OCI-M2 (cell line): ENCODE data around the gene PDK3.

Experiments used
- DNase-seq: peaks from one replicate; lab custom pipeline; 2025; ENCODE audit not compliant: unreplicated experiment; lab: John Stamatoyannopoulos, UW

The PDK3 gene

DNA sequence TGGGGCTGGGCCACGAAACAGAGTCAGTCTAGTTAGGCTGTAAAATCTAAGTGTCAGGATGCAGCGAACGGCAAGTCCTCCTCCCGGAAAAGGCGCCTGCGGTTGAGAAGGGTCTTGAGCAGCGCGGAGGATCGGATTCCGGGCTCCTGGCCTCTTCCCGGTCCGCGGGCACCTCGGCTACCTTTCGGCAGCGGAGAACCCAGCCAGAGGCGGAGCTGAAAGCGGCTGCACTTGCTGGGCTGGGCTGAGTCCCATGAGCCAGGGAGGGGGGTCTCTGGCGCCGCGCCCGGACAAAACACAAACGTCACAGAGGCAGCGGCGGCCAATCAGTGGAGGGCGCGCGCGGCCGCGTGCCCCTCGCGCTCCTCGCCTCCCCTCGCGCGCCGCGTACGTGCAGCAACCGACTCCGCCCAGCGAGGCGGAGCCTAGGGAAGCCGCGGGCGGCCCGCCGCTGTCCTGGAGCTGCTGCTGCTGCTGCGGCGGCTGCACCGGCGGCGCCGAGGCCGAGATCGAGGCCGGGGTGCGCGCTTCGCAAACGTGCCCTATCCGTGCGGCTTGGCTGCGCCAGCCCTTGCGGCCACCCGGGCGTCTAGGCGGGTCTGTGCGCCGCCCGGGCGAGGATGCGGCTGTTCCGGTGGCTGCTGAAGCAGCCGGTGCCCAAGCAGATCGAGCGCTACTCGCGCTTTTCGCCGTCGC, at the start of gene PDK3:
Gene PDK3, plus strand, starts transcription at position 451 of the 696 bp plus-strand sequence. Its CDS starts 170 bp downstream, at position 621.
- no peak for DNase-seq

DNA sequence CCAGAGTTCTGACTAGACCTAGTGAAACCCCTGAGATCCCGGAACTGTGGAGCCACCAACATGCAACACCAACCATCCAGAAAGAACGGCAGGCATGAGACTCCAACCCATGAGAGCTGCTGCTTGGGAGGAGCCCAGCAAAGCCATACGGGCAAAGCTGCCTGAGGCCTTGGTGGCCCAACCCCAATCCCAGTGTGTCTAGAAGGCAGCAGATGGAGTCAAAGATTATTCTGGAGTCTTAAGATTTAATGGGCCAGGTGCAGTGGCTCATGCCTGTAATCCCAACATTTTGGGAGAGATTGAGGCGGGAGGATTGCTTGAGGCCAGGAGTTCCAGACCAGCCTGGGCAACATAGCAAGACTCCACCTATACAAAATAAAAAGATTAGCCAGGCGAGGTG, 49.2 kb upstream of the PDK3 start:
- no peak for DNase-seq

DNA sequence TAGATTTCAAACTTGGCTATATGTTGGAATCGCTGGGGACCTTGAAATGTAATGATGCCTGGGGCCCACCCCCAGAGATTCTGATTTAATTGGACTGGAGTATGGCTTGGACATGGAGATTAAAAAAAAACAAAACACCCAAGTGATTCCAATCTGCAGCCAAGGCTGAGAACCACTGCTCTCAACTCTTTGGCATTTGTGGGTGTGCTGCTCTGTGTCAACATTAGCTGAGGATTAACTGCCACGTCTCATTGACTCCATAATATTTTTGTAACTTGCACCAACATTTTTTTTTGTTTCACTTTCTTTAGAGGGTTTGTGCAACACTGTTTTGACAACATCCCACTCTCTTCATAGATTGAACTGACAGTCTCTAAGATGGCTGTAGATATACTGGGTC, 41.1 kb upstream of the PDK3 start:
- DNase-seq = no peak

DNA sequence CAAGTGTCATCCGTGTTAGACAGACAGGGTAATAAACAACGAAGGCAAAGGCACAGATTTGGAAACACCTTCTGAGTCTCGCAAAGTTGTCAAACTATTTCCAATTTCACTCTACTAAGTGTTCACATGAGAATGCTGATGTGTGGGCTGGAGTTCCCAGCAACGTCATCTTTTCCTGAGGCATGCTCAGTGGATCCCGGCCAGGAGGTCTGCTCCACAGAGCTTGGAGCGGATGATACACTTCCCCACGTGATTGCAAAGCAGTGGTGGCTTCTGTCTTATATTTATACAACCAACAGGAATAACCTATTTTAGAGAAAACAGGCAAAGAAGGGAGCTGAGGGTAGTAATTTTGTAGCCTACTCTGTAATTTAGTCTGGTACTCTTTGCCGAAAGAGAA, 40.1 kb upstream of the PDK3 start:
- no peak for DNase-seq

DNA sequence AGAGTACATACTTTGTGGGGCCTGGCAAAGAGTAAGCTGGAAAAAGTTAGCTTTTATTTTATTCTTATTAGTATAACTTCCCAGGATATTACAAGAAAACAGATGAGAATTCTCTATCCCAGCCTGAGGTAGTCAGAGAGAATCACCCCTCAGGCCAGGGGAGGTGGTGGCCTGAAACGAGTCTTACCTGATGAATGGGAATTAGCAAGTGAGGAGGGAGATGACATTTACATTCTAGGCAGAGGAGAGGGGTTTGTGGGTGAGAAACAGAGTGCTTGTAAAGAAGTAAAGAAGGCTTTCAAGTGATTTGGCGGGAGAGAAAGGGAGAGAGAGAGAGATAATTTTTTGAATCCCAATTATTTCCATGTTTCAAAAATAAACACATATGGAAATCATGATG, 39.3 kb upstream of the PDK3 start:
- no peak for DNase-seq

DNA sequence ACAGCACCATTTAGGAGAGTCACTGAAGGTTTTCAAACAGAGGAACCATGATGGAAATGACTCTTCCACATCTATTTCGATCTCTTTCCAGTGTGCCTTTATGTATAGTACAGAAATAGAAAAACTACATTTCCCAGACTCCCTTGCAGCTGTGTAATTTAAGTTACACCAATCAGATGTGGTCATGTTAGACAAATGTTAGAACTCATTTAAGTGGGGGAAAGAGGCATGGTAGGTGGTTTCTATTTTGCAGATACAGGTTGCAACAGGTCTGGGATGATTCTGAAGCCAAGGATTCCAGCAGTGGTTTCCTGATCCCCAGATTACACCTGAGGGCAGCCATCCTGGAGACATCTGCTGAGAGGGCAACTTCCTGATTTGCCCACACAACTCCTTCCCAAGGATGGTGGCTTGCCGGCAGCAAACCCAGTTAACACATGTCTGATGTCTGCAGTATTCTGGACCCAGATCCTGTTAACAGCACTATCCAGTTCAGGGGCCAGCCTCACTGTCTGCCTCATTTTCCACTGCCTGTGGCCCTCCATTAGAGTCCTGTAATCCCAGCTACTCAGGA, 38.7 kb upstream of the PDK3 start:
- no peak for DNase-seq

DNA sequence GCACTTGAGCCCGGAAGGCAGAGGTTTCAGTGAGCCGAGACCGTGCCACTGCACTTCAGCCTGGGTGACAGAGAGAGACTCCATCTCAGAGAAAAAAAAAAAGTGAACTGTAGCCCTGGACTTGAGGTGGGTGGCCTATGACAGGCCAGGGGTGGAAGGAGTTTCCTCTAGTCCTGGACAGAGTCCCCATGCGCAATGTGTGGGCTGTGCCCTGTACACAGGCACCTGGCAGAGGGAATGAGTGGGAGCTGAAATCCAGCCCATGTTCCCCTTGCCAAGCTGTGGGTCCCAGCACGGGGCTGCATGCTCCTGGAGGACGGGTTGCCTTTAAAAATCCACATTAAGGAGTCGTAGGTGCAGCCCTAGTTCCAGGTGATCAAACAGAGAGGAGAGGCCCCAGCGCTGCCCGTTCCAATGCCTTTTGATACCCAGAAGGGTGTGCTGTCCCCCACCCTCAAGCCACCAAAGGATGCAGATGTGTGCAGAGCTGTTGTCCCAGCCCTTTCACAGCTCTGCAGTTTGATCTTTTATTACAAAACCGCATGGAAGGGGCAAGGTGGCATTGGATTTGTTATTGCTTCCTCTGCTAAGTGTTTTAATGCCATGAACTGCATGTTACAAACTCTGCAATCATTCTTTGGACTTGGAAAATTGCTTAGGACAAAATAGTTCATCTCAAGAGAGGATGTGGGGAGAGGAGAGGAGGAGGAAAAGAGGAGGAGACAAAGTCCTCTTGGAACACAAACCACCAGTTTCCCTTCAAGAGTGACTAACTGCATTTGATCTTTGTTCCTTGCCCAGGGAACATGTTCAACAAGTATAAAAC, 38.0 kb upstream of the PDK3 start:
- no peak for DNase-seq

DNA sequence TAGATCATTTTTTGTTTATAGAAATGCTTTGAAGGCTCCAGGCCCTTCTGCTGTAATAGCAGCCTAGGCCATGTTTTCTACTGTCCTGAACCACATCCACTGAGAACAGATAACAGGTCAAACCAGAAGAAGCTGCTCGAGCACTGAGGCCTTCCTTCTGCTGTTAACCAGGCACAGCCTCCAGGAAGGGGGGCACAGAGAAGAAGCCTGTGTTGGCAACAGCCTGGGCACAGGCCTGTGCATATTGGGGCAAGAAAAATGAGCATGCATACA, 37.4 kb upstream of the PDK3 start:
- no peak for DNase-seq

DNA sequence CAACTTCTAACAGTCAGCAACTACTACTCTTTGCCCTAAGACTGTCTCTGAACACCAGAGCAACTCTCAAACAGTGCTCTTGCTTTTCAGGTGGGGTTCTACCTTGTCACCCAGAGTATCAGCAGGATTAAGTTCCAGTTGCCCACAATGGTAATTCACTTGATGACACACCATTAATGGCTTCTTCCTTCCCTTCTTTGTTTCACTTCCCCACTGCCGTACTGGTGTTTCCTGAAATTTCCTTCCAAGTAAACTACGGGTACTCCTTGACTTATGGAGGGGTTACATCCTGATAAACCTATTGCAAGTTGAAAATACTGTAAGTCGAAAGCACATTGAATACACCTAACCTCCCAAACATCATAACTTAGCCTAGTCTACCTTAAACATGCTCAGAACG, 36.6 kb upstream of the PDK3 start:
- DNase-seq = no peak

DNA sequence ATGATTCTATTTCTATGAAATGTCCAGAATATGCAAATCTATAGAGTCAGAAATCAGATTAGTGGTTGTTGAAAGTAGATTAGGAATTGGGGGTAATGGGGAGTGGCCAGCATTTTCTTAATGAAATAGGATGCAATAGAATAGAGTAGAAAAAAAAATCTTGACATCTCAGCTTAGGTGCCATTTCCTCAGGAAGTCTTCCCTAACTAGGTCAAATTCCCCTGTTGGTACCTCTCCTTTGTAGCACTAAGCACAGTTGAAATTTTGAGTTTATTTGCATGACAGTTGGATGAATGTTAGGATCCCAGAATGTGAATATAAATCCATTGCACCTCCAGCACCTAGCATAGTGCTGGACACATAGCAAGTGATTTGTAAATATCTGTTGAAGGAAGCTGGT, 30.0 kb upstream of the PDK3 start:
- DNase-seq = no peak

DNA sequence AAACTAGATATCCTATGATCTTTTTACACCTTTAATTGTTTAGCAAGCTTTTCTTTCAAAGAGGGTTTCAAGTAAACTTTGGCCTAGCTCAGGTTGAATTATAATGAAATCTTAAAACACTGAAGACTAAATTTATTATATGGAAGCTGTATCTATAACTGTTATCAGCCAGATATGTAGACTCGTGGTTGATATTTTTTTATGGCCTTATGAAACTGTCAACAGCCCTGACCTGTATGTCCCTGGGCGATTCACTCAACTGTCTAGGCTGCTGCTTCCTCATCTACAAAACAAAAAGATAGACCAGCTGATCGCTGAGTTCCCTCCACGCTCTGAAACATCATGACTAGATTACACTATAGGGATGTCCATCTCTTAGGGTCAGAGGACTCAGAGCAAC, 21.2 kb upstream of the PDK3 start:
- DNase-seq = no peak

DNA sequence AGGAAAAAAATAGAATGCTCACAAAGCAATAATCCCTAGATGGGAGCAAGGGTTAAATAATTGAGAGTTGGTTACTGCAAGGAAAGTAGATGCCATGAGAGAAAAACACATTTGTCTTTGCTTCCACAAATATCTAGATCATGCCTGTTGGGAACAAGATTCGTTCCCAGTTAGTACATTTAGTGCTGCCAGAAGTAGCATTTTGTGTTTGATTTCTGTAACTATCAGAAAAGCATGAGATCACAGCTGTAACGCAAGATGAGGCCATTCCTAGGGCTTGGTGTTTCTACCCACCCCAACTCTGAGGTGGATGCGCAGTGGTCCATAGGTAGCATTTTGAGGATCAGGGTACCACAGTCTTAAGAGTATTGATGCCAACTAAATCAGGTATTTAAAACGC, 20.4 kb upstream of the PDK3 start:
- no peak for DNase-seq

DNA sequence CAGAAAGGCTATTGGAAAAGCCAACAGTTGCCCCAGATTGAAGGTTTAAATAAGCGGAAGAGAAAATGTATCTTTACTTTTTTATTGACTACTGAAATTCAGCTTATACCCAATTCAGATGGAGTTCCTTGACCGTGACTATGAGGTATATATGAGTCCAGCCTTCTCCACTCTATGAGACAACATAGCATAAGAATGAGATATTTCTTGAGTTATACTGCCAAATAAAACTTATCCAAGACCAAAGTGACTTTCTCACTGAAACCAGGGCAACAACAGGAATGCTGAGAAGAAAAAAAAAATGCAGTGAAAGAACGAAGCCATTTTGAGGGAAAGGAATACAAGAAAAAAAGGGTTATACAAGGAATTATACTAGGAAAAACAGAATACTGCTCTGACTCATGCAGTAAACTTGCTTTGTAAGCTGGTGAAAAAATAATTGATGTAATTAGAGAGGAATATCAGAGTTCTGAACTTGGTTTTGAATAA, 16.3 kb upstream of the PDK3 start:
- DNase-seq = no peak

DNA sequence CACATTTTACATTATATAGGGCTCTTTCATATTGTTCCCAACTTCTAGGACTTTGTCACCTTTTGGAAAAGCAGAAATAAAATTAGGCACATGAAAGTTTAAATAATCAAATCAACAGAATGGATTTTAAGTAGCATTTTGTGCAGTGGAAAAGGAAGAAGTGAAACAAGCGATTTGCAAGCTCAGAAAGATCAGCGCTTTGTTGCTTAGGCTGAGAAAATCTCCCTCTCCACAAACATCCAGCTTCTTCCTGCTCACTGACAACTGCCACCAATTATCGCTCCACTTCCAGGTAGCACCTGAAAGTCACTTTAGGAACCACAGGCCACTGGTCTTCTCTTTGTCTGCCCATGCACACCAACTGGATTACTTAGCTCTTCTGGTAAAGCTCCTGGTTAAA, 2.0 kb upstream of the PDK3 start:
- no peak for DNase-seq

DNA sequence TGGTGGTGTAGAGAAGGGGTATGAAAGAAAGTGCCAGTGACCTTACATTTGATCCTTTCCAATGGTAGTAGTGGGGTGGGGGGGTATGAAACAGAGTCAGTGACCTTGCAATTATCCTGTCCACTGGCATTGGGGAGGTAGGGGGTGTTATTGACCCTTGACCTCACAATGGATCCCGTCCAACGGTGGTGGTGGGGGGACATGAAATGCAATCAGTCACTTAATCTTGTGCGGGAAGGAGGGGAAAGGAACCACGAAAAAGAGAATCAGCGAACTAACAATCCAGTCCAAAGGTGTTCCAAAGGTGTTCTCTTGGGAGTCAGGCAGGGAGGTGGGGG, 619 bp upstream of the PDK3 start:
- DNase-seq = no peak

DNA sequence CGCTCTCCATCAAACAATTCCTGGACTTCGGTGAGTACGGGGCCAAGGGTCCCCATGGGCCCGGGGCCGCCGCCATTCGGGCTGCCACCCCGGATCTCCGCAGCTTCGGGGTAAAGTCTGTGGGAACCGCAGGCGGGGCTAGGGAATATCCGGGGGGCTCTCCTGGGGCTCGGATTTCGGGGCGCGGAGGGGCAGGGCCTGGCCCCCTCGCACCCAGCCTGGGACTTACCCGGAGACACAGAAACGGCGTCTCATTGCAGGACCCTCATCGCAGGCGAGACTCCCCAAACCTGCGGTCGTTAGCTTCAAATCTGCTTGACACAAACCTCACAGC, 413 bp downstream of the PDK3 start:
- DNase-seq = no peak

DNA sequence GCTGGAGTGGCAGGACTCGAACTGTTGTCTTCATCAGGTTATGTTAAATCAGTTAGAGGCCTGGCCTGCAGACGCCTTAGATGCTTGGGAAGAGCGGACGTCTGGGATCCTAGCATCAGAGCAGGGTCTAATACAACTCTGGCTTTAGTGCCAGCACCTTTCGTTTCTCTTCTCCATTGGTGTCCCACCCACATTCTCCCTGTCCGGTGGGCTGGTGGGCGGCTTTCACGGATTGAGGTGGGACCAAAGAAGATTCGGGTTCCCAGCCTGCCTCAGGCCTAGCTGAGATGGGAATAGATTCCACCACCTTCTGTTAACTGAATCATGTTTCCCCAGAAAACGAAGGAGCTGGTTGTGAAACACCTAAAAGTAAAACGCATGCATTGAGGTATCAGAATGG, 939 bp downstream of the PDK3 start:
- DNase-seq = no peak

DNA sequence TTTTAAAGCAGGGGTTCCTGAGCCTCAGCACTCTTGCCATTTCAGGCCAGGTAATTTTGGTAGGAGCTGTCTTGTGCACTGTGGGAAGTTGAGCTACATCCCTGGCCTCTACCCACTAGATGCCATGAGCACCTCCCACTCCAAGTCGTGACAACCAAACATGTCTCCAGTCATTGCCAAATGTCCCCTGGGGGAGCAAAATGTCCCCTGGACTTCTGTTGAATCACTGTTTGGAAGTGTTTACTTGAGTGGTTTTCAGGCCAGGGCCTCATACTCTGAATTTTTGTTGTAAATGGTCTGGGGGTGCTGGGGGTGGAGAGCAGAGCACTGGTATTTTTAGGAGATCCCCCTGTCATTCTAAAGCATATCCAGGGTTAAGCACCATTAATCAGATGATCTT, 3.2 kb downstream of the PDK3 start:
- DNase-seq = no peak

DNA sequence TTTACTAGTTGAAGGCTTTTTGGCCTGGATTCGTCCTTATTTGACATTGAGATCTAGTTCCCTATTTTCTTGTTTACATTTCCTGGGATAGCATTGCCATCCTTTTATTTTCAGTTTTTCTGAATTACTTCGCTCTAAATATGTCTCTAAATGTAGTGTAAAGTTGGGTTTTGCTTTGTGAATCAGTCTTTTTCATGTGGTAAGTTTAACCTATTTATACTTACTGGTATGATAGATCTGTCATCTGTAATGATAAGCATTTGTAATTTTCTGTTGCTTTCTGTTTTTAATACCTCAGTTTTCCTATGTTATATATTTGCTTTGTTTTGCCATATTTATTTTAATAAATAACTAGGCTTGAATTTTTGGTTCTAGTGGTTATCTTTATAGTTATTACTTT, 6.7 kb downstream of the PDK3 start:
- no peak for DNase-seq

DNA sequence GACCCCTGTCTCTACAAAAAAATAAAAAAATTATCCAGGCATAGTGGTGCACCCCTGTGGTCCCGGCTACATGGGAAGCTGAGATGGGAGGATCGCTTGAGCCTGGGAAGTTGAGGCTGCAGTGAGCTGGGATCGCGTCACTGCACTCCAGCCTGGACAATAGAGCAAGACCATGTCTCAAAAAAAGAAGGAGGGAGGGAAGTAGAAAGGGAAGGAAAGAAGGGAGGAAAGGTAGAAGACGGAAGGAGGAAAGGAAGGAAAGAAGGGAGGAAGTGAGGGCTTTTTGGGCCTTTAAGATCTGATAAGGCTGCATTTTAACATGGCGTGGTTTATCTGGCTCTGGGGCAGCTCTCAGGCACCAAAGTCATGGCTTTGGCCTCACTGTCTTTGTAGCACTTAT, 10.4 kb downstream of the PDK3 start:
- no peak for DNase-seq

DNA sequence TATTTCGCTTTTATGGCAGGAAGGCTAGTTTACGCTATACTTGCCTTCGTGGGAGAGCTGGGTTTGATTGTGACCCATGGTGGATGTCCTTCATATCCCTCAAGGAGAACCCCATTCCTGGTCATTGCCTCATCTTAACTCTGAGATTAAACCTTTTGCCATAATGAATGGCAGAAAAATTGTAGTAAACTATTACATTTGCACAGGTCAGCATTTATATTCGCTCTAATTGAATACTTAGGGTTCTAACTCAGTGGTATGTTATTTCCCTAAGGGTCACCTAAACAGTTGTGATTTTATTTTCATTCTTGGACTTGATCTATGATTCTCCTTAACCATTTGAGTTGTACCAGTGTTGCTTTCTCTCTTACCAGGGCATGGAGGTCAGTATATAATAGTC, 13.4 kb downstream of the PDK3 start:
- no peak for DNase-seq

DNA sequence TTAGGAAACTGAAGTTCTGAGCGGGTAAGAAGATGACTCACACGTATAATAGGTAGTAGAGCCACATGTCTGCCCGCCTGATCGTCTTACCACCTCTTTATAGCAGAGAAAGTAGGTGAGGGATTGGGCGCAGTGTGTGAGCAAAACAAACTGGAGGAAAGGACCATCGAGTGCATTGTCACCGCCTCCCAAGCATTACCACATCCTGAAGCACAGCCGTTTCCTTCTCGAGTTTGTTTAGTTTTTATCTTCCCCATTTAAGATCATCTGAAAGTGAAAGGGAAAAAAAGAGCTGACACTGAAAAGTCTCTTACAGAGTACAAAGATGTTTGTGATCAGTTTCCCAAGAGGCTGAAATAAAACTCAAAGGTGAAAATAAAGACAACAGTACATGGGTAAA, 14.8 kb downstream of the PDK3 start:
- no peak for DNase-seq

DNA sequence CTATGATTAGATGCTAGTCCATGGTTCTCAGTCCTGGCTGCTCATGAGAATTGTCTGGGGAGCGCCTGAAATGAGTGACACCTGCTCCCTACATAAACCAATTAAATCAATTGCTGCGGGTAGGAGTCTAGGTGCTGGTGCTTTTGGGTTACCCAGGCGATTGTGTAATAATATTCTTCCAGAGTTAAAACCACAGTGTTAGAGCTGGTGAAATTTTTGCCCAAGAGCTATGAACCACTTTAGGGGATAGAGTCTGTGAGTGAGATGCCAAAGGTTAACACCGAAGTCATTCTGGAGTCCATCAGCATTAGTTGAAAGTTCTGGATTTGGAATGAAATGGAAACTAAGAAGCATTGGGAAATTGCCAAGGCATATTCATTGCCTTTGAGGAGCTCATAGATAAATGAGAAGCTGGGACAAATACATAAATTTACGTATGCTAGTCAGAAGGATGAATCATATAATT, 15.3 kb downstream of the PDK3 start:
- DNase-seq = no peak
